GM06990 (cell line): ENCODE measurements around the gene EPOP.

ENCODE experiments used
- DNase-seq: peaks from one replicate; pipeline ENCODE4 v3.0.0-alpha.2; 2011; ENCODE audit not compliant: insufficient read length; ENCODE audit errors: extremely low read depth
- H3K27me3 ChIP-seq: replicated peaks from 2 replicates; pipeline ENCODE4 v1.6.0; 2011; ENCODE audit warnings: low read length; ENCODE audit not compliant: control insufficient read depth, insufficient read depth
- H3K36me3 ChIP-seq: 2 replicates; pipeline ENCODE4 v1.5.1; 2011; ENCODE audit warnings: low read length; ENCODE audit not compliant: control insufficient read depth, insufficient read depth
- H3K4me3 ChIP-seq: replicated peaks from 2 replicates; pipeline ENCODE4 v1.5.1; 2011; ENCODE audit warnings: low read depth, mild to moderate bottlenecking, control low read depth, low read length
- TF ChIP-seq, protein P1 (sequence below): IDR thresholded peaks from 2 replicates; pipeline ENCODE4 v1.5.1; 2011; ENCODE audit warnings: low read length, control low read depth, mild to moderate bottlenecking, inconsistent platforms; ENCODE audit not compliant: insufficient read depth, poor library complexity, severe bottlenecking

The EPOP gene

DNA sequence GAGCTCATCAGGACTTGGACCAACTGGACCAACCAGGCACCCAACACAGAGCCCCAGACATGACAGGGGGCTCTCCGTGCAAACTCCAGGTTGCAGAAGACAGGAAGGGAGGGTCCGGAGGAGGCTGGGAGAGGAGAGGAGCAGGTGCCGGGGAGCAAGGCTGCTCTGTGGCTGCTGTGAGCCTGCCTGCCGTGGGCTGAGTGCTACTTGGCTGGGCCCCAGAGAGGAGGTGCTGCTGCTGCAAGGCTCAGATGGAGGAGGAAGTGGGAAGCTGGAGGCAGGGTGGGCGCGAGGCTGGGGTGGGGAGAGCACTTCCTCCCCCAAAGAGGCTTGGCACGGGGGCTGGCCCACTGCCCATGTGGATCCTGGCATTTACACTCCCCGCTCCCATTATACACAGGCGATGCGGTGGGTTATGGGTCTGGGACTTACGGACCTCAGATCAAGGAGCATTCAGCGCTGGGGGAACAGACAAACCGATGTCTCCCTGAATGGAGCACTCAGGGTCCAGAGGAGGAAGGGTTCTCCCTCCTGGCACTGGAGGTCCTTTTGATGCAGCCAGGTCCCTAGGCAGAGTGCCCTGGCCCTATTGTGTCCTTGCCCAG, 15.9 kb downstream of the EPOP start:
- no peaks in the 10 kb centered on the region for H3K36me3 ChIP-seq
- no peaks in the 10 kb centered on the region for H3K27me3 ChIP-seq
- no peak for DNase-seq
- H3K4me3 ChIP-seq = no peak overlapping the region
- TF ChIP-seq, protein P1, sequence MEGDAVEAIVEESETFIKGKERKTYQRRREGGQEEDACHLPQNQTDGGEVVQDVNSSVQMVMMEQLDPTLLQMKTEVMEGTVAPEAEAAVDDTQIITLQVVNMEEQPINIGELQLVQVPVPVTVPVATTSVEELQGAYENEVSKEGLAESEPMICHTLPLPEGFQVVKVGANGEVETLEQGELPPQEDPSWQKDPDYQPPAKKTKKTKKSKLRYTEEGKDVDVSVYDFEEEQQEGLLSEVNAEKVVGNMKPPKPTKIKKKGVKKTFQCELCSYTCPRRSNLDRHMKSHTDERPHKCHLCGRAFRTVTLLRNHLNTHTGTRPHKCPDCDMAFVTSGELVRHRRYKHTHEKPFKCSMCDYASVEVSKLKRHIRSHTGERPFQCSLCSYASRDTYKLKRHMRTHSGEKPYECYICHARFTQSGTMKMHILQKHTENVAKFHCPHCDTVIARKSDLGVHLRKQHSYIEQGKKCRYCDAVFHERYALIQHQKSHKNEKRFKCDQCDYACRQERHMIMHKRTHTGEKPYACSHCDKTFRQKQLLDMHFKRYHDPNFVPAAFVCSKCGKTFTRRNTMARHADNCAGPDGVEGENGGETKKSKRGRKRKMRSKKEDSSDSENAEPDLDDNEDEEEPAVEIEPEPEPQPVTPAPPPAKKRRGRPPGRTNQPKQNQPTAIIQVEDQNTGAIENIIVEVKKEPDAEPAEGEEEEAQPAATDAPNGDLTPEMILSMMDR = no peak

DNA sequence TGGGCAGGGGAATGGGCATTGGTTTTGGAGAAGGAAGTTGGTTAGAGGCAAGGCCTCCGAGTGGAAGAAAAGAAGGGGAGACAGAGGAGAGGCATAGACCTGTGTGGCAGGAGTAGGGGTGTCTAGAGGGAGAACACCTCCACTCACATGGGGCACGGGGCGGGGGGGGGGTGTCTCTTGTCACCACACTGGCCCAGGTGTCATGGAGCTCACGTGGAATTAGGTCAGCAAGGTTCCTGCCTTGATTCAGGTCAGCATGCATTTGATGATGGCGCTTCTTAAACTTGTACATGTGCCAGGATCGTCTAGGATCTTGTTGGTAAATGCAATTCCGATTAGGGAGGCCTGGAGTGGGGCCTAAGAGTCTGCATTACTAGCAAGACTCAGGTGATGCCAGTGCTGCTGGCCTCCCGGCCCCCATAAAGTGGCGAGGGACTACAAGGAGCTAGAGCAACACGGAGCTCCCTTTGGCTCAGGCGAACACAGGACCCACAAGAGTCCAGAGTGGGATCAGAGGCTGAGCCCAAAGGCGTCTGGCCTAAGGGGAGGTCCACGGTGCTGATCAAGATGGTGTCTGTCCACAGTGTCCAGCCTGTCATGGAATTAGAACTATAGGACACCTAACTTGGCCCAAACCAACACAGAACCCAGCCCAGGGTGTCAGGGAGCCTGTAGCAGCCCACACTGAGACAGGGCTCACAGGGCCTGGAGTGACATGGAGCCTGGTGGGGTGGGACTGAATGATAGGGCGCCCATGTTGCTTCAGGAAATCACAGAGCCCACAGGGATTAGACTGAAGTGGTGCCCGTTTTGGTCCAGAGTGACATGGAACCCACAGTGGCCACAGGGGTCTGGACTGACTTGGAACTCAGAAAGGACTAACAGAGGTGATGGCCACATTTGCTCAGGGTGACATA, 16.7 kb downstream of the EPOP start:
- no peak for DNase-seq
- TF ChIP-seq, protein P1 = no peak
- Histone ChIP-seq H3K27me3 (no peaks in the 10 kb centered on the region), H3K36me3 (no peaks in the 10 kb centered on the region), H3K4me3 (no peak overlapping the region)

DNA sequence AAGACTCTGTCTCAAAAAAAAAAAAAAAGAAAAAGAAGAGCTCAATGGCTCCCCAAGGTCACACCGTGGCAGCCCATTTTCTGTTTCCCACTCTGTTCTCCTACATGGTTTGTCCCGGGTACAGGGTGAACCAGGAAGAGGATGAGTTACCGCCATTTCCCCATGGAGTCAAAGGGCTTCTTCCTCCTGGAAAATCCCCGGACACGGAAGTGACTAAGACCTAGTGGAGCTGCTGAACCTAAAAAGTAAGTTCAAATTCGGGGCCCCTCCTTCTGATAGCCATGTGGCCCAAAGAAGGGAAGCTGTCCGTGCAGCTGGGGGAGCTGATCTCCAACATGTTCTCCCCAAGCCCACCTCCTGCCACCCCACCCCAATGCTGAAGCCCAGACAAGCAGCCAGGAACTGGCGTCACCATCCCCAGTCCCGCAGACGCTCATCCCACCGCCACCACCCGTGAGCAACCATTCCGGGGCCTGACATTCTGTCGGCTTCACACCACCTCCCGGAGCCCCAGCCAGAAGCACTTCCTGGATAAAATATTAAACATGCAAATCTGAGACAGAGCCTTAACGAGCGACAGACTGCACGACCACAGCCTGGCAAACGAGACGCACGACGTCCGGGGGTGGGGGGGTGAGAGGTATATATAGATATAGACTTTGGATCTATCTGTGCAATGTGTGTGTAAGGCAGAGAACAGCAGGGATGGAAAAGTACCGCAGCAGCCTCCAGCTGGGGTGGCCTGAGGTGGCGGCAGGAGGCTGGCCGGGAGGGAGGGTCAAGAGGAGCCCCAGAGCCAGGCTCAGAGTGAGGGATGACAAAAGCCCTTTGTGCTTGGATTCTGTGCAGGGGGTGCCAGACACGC, 17.6 kb downstream of the EPOP start:
- TF ChIP-seq, protein P1 = no peak
- peak; percentile 71 for DNase-seq
- Histone ChIP-seq H3K27me3 (no peaks in the 10 kb centered on the region), H3K36me3 (no peaks in the 10 kb centered on the region), H3K4me3 (no peak overlapping the region)

DNA sequence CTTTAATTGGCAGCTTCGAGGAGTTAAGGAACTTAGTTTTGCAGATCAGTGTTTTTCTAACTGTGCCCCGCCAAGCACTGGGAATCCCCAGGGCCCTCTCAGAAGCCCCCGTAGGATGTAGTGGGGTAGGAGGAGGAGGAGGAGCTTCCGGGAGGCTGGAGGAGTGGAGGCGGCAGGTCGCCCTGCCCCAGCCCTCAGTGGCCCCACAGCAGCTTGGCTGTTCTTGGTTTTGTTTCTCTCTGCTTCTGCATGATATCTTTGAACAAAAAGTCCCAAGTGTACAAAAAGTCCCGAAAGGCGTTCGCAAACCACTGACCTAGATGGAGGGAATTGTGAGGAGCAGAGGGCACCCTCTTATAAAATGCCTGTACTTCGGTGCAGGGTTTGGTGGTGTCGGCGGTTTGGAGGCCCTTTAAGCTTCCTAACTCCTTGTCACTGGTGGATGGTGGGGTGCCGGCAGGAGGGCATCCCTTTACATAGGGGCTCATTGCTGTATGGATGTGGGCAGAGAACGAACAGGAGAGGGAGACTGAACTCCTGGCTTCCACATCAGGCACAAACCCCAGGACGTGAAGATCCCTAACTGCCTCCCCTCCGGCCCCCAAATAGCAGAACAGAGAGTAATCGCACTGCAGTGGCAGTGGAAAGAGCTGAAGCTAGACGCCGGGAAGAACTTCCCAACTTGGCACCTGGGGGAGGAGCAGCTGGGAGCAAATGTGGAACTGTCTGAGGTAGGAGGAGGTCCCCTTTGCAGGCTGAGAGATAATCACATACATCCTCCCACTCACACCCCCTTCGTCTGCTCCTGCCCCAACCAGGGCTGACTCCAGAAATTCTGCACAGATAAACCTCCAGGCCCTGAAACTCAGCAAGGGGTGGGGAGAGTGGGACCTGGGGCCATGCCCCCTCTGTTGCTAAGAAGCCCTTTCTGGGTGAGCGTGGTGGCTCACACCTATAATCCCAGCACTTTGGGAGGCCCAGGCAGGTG, 20.1 kb downstream of the EPOP start:
- Histone ChIP-seq H3K4me3 (peak overlapping the region; percentile 37), H3K27me3 (no peaks in the 10 kb centered on the region), H3K36me3 (no peaks in the 10 kb centered on the region)
- TF ChIP-seq, protein P1 = no peak
- DNase-seq = peak; percentile 76

DNA sequence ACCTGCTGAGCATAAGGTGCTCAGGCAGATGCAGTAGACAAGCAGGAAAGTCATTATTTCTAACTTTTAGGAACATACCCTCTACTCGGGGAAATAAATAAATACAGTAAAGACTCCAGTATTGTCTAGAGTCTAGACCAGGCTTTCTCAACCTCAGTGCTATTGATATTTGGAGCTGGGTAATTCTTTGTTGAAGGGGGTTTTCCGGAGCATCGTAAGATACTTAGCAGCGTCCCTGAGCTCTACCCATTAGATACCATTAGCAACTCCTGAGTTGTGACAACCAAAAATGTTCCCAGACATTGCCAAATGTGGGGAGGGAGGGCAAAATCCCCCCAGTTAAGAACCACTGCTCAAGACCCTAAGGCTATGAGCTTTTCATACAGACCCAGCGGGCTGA, 21.1 kb downstream of the EPOP start:
- H3K4me3 ChIP-seq = no peak overlapping the region
- TF ChIP-seq, protein P1 = no peak
- no peaks in the 10 kb centered on the region for H3K36me3 ChIP-seq
- H3K27me3 ChIP-seq = no peaks in the 10 kb centered on the region
- no peak for DNase-seq
